Nucleus accumbens (tissue), 56 donors: ENCODE results near the gene FGF14.

ENCODE experiments used
- DNase-seq, 56 donors: peaks; one replicate each; lab custom pipeline; 2025; lab: John Stamatoyannopoulos, UW

The FGF14 gene

GRCh38 chr13:101833671-101834070, 568.2 kb downstream of the FGF14 start:
- DNase-seq = no peak

GRCh38 chr13:101830035-101830434, 571.8 kb downstream of the FGF14 start:
- DNase-seq = no peak

GRCh38 chr13:101829484-101829883, 572.4 kb downstream of the FGF14 start:
- DNase-seq = no peak

GRCh38 chr13:101828119-101828518, 573.7 kb downstream of the FGF14 start:
- DNase-seq = no peak

GRCh38 chr13:101817898-101818297, 584.0 kb downstream of the FGF14 start:
- no peak for DNase-seq

GRCh38 chr13:101811881-101812280, 590.0 kb downstream of the FGF14 start:
- DNase-seq = no peak

GRCh38 chr13:101811284-101811839, 590.5 kb downstream of the FGF14 start:
- DNase-seq = no peak

- DNase-seq = peak in 1 of 56 donors; percentile 0
Observed at GRCh38 chr13:101799196-101799595, 602.7 kb downstream of the FGF14 start.

GRCh38 chr13:101798437-101798836, 603.4 kb downstream of the FGF14 start:
- DNase-seq = no peak

GRCh38 chr13:101795460-101795859, 606.4 kb downstream of the FGF14 start:
- no peak for DNase-seq

- no peak for DNase-seq
Observed at GRCh38 chr13:101795025-101795424, 606.8 kb downstream of the FGF14 start.

GRCh38 chr13:101792189-101792588, 609.7 kb downstream of the FGF14 start:
- DNase-seq = no peak

GRCh38 chr13:101785858-101786257, 616.0 kb downstream of the FGF14 start:
- peak in 8 of 56 donors; percentile 1 to 21 (median 8) for DNase-seq

GRCh38 chr13:101784313-101784712, 617.5 kb downstream of the FGF14 start:
- DNase-seq = no peak

GRCh38 chr13:101783554-101783953, 618.3 kb downstream of the FGF14 start:
- DNase-seq = no peak

GRCh38 chr13:101780211-101780610, 621.6 kb downstream of the FGF14 start:
- no peak for DNase-seq

GRCh38 chr13:101779147-101779546, 622.7 kb downstream of the FGF14 start:
- no peak for DNase-seq

- DNase-seq = no peak
Observed at GRCh38 chr13:101775267-101775666, 626.6 kb downstream of the FGF14 start.

- DNase-seq = no peak
Observed at GRCh38 chr13:101774393-101774792, 627.5 kb downstream of the FGF14 start.

- no peak for DNase-seq
Observed at GRCh38 chr13:101773062-101773461, 628.8 kb downstream of the FGF14 start.

GRCh38 chr13:101767131-101767530, 634.7 kb downstream of the FGF14 start:
- peak in 8 of 56 donors; percentile 1 to 39 (median 2) for DNase-seq

GRCh38 chr13:101763191-101763590, 638.7 kb downstream of the FGF14 start:
- no peak for DNase-seq

GRCh38 chr13:101757446-101758039, 644.3 kb downstream of the FGF14 start:
- no peak for DNase-seq
